ENCODE results near the gene VAMP8. TPM values are rescaled to one million over a fixed set of nuclear protein-coding genes. Genes with fewer than 3 reads are reported as not detected.

Gene VAMP8
- 10 to 100 TPM; 64.6 to 75.9 (median 71.2) TPM for total RNA-seq

DNA sequence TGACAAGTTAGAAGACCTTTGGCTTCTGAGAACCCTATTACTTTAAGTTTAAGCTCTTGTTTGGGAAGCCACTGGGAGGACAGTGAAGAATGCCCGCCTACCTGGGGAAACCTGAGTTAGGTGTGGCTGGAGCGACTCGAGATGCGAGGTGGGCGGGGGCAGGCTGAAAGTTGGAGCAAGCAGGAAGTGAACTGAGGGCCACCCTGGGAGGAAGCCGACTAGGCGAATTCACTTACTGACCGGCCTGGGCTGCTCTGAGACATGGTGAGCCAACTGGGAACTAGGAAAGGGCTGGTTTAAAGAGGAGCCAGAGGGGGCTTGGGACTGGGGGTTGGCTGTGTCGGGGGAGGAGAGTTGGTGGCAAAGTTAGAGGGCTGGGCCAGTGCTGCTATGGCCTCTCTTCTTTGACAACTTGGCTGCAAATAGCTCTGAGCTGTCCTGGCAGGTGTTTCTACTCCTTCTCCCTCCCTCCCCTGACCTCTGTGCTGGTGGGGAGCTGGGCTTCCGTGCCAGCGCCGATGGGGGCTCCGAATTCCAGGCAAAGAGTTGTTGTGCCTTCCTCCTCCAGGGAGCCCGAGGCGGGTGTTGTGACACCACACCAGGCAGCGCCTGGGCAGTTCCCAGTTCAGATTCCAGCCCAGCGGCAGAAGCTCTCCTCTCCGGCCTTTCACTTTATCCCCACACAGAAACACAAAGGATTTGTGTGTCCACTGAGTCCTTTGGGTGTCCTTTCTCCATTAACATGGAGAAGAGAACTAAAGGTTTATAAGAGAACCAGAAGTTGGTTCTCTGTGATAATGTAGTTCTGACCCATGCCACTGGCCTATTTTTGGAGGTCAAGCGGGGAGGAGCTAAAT lies at the start of gene VAMP8:
VAMP8 (plus strand) TSS at position 201 of the 857 bp plus-strand sequence; CDS start at position 262, 61 bp downstream.
- H3K36me3 Mint-ChIP-seq (ENCODE audit: insufficient read depth) = peaks cover 12% of the 10 kb centered on the region
- DNase-seq (peak; percentile 51), ATAC-seq (peak; percentile 77 to 79)
- peaks cover 32% of the 10 kb centered on the region for H3K4me1 Mint-ChIP-seq (ENCODE audit: low read depth)
- no peaks in the 10 kb centered on the region for H3K27me3 Mint-ChIP-seq (ENCODE audit: low read depth)
- peak within 1 kb of the TSS; percentile 94 for H3K4me3 Mint-ChIP-seq
- no peaks in the 10 kb centered on the region for H3K9me3 Mint-ChIP-seq

GRCh38 chr2:85527787-85528186 lies 49.6 kb upstream of the VAMP8 start:
- Mint-ChIP-seq H3K36me3 (ENCODE audit: insufficient read depth) (peaks cover 2% of the 10 kb centered on the region), H3K27me3 (ENCODE audit: low read depth) (peaks cover 3% of the 10 kb centered on the region), H3K9me3 (no peaks in the 10 kb centered on the region), H3K4me3 (no peak overlapping the region), H3K4me1 (ENCODE audit: low read depth) (no peaks in the 10 kb centered on the region)
- ATAC-seq (no peak), DNase-seq (no peak)

DNA sequence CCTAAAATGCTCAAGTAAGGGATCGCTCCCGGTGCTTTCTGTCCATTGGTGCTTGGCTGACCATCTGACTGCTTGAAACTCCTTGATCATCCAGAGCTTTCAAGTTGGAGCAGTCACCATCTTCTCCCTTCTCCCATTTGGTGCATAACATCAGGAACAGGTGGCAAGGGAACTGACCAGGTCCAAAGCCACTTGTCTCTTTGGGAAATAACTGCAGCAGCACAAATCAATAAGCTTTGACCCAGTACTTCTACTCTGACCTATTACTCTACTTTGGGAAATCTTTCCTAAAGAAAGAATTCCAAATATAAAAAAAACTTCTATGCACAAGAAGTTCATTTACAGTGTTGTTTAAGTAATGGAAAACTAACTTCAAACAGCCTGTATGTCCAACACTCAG lies 49.0 kb upstream of the VAMP8 start:
- peaks cover 2% of the 10 kb centered on the region for H3K36me3 Mint-ChIP-seq (ENCODE audit: insufficient read depth)
- no peak for ATAC-seq
- no peak for DNase-seq
- no peaks in the 10 kb centered on the region for H3K9me3 Mint-ChIP-seq
- no peak overlapping the region for H3K4me3 Mint-ChIP-seq
- no peaks in the 10 kb centered on the region for H3K4me1 Mint-ChIP-seq (ENCODE audit: low read depth)
- H3K27me3 Mint-ChIP-seq (ENCODE audit: low read depth) = peaks cover 3% of the 10 kb centered on the region

DNA sequence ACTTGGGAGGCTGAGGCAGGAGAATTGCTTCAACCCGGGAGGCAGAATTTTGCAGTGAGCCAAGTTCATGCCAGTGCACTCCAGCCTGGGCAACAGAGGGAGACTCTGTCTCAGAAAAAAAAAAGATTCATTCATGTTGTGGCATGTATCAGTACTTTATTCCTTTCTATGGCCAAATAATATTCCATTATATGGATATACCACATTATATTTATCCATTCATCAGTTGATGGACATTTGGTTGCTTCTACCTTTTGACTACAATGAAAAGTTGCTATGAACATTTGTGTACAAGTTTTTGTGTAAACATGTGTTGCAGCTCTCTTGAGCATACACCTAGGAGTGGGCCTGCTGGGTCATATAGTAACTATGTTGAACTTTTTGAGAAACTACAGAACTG lies 47.6 kb upstream of the VAMP8 start:
- Mint-ChIP-seq H3K9me3 (no peaks in the 10 kb centered on the region), H3K4me1 (ENCODE audit: low read depth) (no peaks in the 10 kb centered on the region), H3K27me3 (ENCODE audit: low read depth) (peaks cover 3% of the 10 kb centered on the region), H3K4me3 (no peak overlapping the region), H3K36me3 (ENCODE audit: insufficient read depth) (peaks cover 2% of the 10 kb centered on the region)
- no peak for ATAC-seq
- no peak for DNase-seq

DNA sequence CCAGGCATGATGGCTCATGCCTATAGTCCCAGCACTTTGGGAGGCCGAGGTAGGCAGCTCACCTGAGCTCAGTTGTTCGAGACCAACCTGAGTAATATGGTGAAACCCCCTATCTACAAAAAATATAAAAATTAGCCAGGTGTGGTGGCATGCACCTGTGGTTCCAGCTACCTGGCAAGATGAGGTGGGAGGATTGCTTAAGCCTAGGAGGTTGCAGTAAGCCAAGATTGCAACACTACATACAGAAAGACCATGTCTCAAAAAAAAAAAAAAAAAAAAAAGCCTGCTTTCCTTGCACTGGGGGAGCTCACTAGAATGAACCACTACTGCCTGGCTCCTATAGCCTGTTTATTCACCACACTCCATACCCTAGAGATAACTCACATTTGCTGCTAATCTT lies 45.8 kb upstream of the VAMP8 start:
- H3K4me1 Mint-ChIP-seq (ENCODE audit: low read depth) = no peaks in the 10 kb centered on the region
- ATAC-seq (no peak), DNase-seq (no peak)
- H3K9me3 Mint-ChIP-seq = no peaks in the 10 kb centered on the region
- H3K27me3 Mint-ChIP-seq (ENCODE audit: low read depth) = peaks cover 3% of the 10 kb centered on the region
- H3K36me3 Mint-ChIP-seq (ENCODE audit: insufficient read depth) = peaks cover under 1% of the 10 kb centered on the region
- H3K4me3 Mint-ChIP-seq = no peak overlapping the region

DNA sequence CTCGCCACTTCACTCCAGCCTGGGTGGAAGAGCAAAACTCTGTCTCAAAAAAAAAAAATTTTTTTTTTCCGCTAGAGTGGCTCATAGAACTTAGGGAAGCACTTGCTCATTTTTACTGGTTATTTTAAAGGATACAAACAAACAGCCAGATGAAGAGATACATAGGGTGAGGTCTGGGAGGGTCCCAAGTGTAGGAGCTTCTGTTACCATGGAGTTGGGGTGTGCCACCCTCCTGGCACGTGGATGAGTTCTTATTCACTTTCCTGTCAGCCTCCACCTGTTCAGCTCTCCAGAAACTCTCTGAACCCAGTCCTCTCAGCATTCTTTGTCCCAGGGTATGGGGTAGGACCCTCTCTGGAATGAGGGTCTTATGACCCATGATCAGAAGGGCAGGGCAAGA lies 43.3 kb upstream of the VAMP8 start:
- H3K36me3 Mint-ChIP-seq (ENCODE audit: insufficient read depth) = peaks cover 1% of the 10 kb centered on the region
- ATAC-seq = no peak
- H3K4me3 Mint-ChIP-seq = no peak overlapping the region
- H3K9me3 Mint-ChIP-seq = no peaks in the 10 kb centered on the region
- peaks cover 8% of the 10 kb centered on the region for H3K4me1 Mint-ChIP-seq (ENCODE audit: low read depth)
- peaks cover under 1% of the 10 kb centered on the region for H3K27me3 Mint-ChIP-seq (ENCODE audit: low read depth)
- DNase-seq = no peak

GRCh38 chr2:85534881-85535280 lies 42.5 kb upstream of the VAMP8 start:
- no peak overlapping the region for H3K4me3 Mint-ChIP-seq
- no peak for ATAC-seq
- DNase-seq = no peak
- no peaks in the 10 kb centered on the region for H3K9me3 Mint-ChIP-seq
- H3K36me3 Mint-ChIP-seq (ENCODE audit: insufficient read depth) = peaks cover 5% of the 10 kb centered on the region
- peaks cover 8% of the 10 kb centered on the region for H3K4me1 Mint-ChIP-seq (ENCODE audit: low read depth)
- H3K27me3 Mint-ChIP-seq (ENCODE audit: low read depth) = no peaks in the 10 kb centered on the region

- H3K4me1 Mint-ChIP-seq (ENCODE audit: low read depth) = peaks cover 15% of the 10 kb centered on the region
- H3K36me3 Mint-ChIP-seq (ENCODE audit: insufficient read depth) = peaks cover 20% of the 10 kb centered on the region
- no peaks in the 10 kb centered on the region for H3K27me3 Mint-ChIP-seq (ENCODE audit: low read depth)
- no peak for ATAC-seq
- no peak for DNase-seq
- no peak overlapping the region for H3K4me3 Mint-ChIP-seq
- no peaks in the 10 kb centered on the region for H3K9me3 Mint-ChIP-seq
Observed at GRCh38 chr2:85536479-85536878, 40.9 kb upstream of the VAMP8 start.

- Mint-ChIP-seq H3K4me1 (ENCODE audit: low read depth) (peaks cover 29% of the 10 kb centered on the region), H3K36me3 (ENCODE audit: insufficient read depth) (peaks cover 34% of the 10 kb centered on the region), H3K27me3 (ENCODE audit: low read depth) (no peaks in the 10 kb centered on the region), H3K9me3 (no peaks in the 10 kb centered on the region), H3K4me3 (peak overlapping the region; percentile 94)
- DNase-seq (peak; percentile 17), ATAC-seq (peak in 1 of 2 donors; percentile 0)
Observed at GRCh38 chr2:85537600-85538506, 39.5 kb upstream of the VAMP8 start.

DNA sequence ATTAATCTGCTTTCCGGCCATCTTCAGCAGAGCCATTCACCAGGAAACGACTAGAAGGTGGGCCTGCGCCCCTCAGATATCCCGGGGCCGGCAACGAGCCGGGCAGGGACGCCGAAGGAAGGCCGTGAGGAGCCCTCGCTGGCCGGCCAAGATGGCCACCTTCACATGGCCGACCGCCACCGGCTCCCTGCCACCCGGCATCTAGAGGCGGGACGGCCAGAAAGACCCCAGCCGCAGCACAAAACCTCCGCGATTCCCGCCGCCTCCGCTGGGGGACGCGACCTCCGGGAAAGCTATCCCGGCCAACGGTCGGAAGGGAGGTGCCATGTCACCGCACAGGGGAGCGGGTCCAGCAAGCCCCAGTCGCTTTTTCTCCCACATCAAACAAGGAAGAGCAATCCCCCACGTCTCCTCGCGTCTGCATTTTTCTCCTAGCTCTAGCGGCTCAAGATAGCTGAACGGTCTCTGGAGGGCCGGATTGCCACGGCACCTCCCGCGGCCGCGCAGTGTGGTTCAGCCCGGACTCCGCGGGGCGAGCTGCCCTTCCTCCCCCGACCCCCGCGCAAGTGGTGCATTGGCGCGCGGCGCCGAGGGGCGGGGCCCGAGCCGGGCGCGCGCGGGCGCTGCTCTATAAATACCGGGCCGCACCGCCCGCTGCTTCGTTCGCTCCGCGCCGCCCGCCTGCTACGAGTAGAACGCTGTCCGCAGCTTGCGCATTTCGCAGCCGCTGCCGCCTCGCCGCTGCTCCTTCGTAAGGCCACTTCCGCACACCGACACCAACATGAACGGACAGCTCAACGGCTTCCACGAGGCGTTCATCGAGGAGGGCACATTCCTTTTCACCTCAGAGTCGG lies 38.7 kb upstream of the VAMP8 start, which contains the start of gene MAT2A:
MAT2A (plus strand) TSS at position 662 of the 854 bp plus-strand sequence; CDS start at position 782, 120 bp downstream.
- Mint-ChIP-seq H3K4me3 (peak within 1 kb of the TSS; percentile 94), H3K27me3 (ENCODE audit: low read depth) (no peaks in the 10 kb centered on the region), H3K4me1 (ENCODE audit: low read depth) (peaks cover 34% of the 10 kb centered on the region), H3K9me3 (no peaks in the 10 kb centered on the region), H3K36me3 (ENCODE audit: insufficient read depth) (peaks cover 41% of the 10 kb centered on the region)
- DNase-seq (peak; percentile 89), ATAC-seq (peak; percentile 81 to 85)

DNA sequence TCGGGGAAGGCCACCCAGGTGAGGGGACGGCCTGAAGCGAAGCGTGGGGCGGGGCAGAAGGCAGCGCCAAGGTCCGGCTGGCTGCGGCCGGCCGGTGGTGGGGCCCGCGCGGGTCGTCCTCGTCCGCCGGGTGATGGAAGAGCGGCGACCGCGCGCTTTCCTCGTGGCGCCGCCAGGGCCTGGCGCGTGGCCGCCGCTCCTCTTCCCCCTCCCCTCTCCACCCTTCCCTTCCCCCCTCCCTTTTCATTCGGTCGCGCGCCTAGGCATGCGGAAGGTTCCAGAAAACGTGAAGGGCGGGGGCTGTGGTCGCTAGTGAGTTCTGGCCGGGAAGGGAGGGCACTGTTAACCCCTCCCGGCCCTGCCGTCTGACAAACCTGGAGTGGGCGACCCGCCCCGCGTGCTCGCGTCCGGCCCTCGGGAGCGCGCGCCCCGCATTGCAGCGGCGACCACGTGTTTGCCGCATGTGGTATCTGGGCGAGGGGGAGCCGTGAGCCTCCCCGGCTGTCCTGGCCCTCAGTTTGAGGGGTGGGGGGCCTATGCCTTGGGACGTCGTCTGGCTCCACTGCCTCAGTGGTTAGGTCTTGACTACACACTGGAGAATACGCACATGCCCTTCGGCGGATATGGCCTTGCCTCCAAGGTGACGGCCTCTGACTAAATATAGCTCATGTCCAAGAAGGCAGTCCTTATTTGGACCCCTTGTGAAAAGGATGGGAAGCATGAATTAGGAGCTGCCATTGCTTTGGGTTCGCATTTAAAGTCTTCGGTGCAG lies 37.8 kb upstream of the VAMP8 start:
- Mint-ChIP-seq H3K4me3 (peak overlapping the region; percentile 94), H3K4me1 (ENCODE audit: low read depth) (peaks cover 39% of the 10 kb centered on the region), H3K27me3 (ENCODE audit: low read depth) (no peaks in the 10 kb centered on the region), H3K9me3 (no peaks in the 10 kb centered on the region), H3K36me3 (ENCODE audit: insufficient read depth) (peaks cover 48% of the 10 kb centered on the region)
- ATAC-seq (peak; percentile 39 to 44), DNase-seq (peak; percentile 75)

- no peak for ATAC-seq
- H3K9me3 Mint-ChIP-seq = no peaks in the 10 kb centered on the region
- DNase-seq = no peak
- H3K4me1 Mint-ChIP-seq (ENCODE audit: low read depth) = peaks cover 39% of the 10 kb centered on the region
- no peaks in the 10 kb centered on the region for H3K27me3 Mint-ChIP-seq (ENCODE audit: low read depth)
- H3K4me3 Mint-ChIP-seq = peak overlapping the region; percentile 94
- peaks cover 51% of the 10 kb centered on the region for H3K36me3 Mint-ChIP-seq (ENCODE audit: insufficient read depth)
Observed at GRCh38 chr2:85540133-85540648, 37.2 kb upstream of the VAMP8 start.

- Mint-ChIP-seq H3K27me3 (ENCODE audit: low read depth) (no peaks in the 10 kb centered on the region), H3K4me3 (peak overlapping the region; percentile 94), H3K36me3 (ENCODE audit: insufficient read depth) (peaks cover 54% of the 10 kb centered on the region), H3K9me3 (no peaks in the 10 kb centered on the region), H3K4me1 (ENCODE audit: low read depth) (peaks cover 39% of the 10 kb centered on the region)
- no peak for DNase-seq
- ATAC-seq = no peak
Observed at GRCh38 chr2:85541262-85541661, 36.1 kb upstream of the VAMP8 start.

Measured in activated T-cell treated with anti-CD3 and anti-CD28 coated beads, Interleukin-2, amount 50 U/mL, for 4 hours (primary cell).